Endothelial cell of umbilical vein (primary cell): ENCODE data around the gene PALB2. TPM values are rescaled to one million over a fixed set of nuclear protein-coding genes. Genes with fewer than 3 reads are reported as not detected.

Experiments used
- BruUV-seq: library from RNA; stranded (reverse); fragments of 400-500 nt; replicated peaks from 2 replicates; lab custom pipeline; 2021; lab: Mats Ljungman, UMichigan
- CTCF ChIA-PET: fragments of 300-600, 350-600 bp; sonication (Branson Sonifier 250); formaldehyde crosslinking; loops from one replicate; lab custom pipeline; 2021; ENCODE audit warnings: antibody characterized with exemption, inconsistent platforms; lab: Charles Lee
- POLR2A ChIA-PET: fragments of 300-600, 350-600 bp; sonication (Branson Sonifier 250); formaldehyde crosslinking; loops from one replicate; lab custom pipeline; 2021; ENCODE audit warnings: antibody characterized with exemption, inconsistent platforms; lab: Charles Lee
- DNase-seq: peaks from one replicate; pipeline ENCODE4 v3.0.0-alpha.2; 2011; ENCODE audit warnings: low read depth, low spot score
- FAIRE-seq: peaks from 2 replicates; lab custom pipeline; 2011; peaks lifted over from hg19 to GRCh38; lab: Jason Lieb, UNC
- H2AFZ ChIP-seq: 2 replicates; pipeline ENCODE4 v1.6.0; 2012; ENCODE audit warnings: low read depth, low read length, control low read depth, inconsistent platforms
- H3K27ac ChIP-seq: 2 replicates; pipeline ENCODE4 v1.5.1; 2011; ENCODE audit warnings: low read depth, mild to moderate bottlenecking, control low read depth, low read length, moderate library complexity; ENCODE audit not compliant: insufficient read depth
- H3K27me3 ChIP-seq, 2 experiments: 2 replicates each; pipeline versions ENCODE4 v1.6.0 to v1.6.1; 2011; ENCODE audit warnings: low read length in 2 of 2, mixed read lengths in 1 of 2; ENCODE audit not compliant: control insufficient read depth in 2 of 2, insufficient read depth in 2 of 2
- H3K36me3 ChIP-seq, 2 experiments: 2 replicates in 1 of 2; 3 replicates in 1 of 2; pipeline ENCODE4 v1.5.1; 2011; ENCODE audit warnings: low read length in 2 of 2, mild to moderate bottlenecking in 1 of 2, moderate library complexity in 1 of 2; ENCODE audit not compliant: control insufficient read depth in 2 of 2, insufficient read depth in 2 of 2; ENCODE audit errors: extremely low read depth in 1 of 2
- H3K4me1 ChIP-seq: 3 replicates; pipeline ENCODE4 v1.5.1; 2011; ENCODE audit warnings: mild to moderate bottlenecking, low read length; ENCODE audit not compliant: control insufficient read depth, insufficient read depth; ENCODE audit errors: extremely low read depth
- H3K4me2 ChIP-seq: 2 replicates; pipeline ENCODE4 v1.6.1; 2011; ENCODE audit warnings: low read length, control low read depth, mixed read lengths; ENCODE audit not compliant: insufficient read depth
- H3K4me3 ChIP-seq, 3 experiments: fragments of 200-600 bp in 1 of 3; sonication (generic), shearing (Covaris generic) in 1 of 3; replicated peaks in 1 of 3; 2 replicates each; pipeline ENCODE4 v1.5.1; 2011 to 2016; ENCODE audit warnings: control low read depth in 3 of 3, low read length in 3 of 3, mild to moderate bottlenecking in 2 of 3, inconsistent platforms in 1 of 3, low read depth in 1 of 3, moderate library complexity in 1 of 3; ENCODE audit not compliant: insufficient read depth in 1 of 3
- H3K79me2 ChIP-seq: 2 replicates; pipeline ENCODE4 v1.6.0; 2012; ENCODE audit warnings: low read length, inconsistent platforms; ENCODE audit not compliant: control insufficient read depth, insufficient read depth
- H3K9ac ChIP-seq: replicated peaks from 2 replicates; pipeline ENCODE3; 2011; ENCODE audit warnings: low read length, control low read depth; ENCODE audit not compliant: insufficient read depth; ENCODE audit errors: extremely low read depth
- H3K9me1 ChIP-seq: replicated peaks from 3 replicates; pipeline ENCODE4 v1.6.0; 2011; ENCODE audit warnings: mild to moderate bottlenecking, low read length; ENCODE audit not compliant: control insufficient read depth, insufficient read depth; ENCODE audit errors: extremely low read depth
- H3K9me3 ChIP-seq: replicated peaks from 2 replicates; pipeline ENCODE4 v1.5.1; 2012; ENCODE audit warnings: low read length, inconsistent platforms; ENCODE audit not compliant: control insufficient read depth, insufficient read depth
- H4K20me1 ChIP-seq: replicated peaks from 2 replicates; pipeline ENCODE3; 2011; ENCODE audit warnings: mild to moderate bottlenecking, low read length; ENCODE audit not compliant: control insufficient read depth, insufficient read depth; ENCODE audit errors: extremely low read depth
- EZH2 ChIP-seq: IDR thresholded peaks from 2 replicates; pipeline ENCODE4 v1.6.1; 2012; ENCODE audit warnings: borderline replicate concordance, low read depth, mild to moderate bottlenecking, moderate library complexity, low read length, inconsistent platforms; ENCODE audit not compliant: severe bottlenecking
- FOS ChIP-seq: IDR thresholded peaks from 2 replicates; pipeline ENCODE4 v1.6.1; 2011; ENCODE audit warnings: mild to moderate bottlenecking, low read length, moderate library complexity, borderline replicate concordance; ENCODE audit not compliant: insufficient read depth
- GATA2 ChIP-seq: IDR thresholded peaks from 2 replicates; pipeline ENCODE4 v1.7.0; 2011; ENCODE audit warnings: low read depth, mild to moderate bottlenecking, moderate library complexity, mixed read lengths, low read length; ENCODE audit not compliant: insufficient read length, insufficient read depth
- JUN ChIP-seq: IDR thresholded peaks from 2 replicates; pipeline ENCODE4 v1.6.1; 2011; ENCODE audit warnings: borderline replicate concordance, low read depth; ENCODE audit not compliant: insufficient read length, insufficient read depth
- MAX ChIP-seq: IDR thresholded peaks from 2 replicates; pipeline ENCODE4 v1.6.1; 2011; ENCODE audit not compliant: insufficient read depth, insufficient read length
- MYC ChIP-seq: IDR thresholded peaks from one replicate; pipeline ENCODE4 v1.6.1; 2011; ENCODE audit warnings: mild to moderate bottlenecking, low read depth, low read length
- POLR2A ChIP-seq: IDR thresholded peaks from 2 replicates; pipeline ENCODE4 v1.6.1; 2012; ENCODE audit warnings: low read depth, mild to moderate bottlenecking, control low read depth, low read length
- POLR2AphosphoS5 ChIP-seq: IDR thresholded peaks from 2 replicates; pipeline ENCODE4 v1.6.1; 2012; ENCODE audit warnings: low read depth, mild to moderate bottlenecking, control low read depth, low read length, moderate library complexity; ENCODE audit not compliant: insufficient read depth
- dilution Hi-C: fragments of 300-500 bp; cut with MboI; formaldehyde crosslinking; loops from one replicate; pipeline ENCODE4 v1.15.0; 2019; ENCODE audit warnings: low sequenced_read_pairs; ENCODE audit not compliant: extremely low pct_ligation_motif_present
- intact Hi-C: fragments of 100-400 bp; cut with micrococcal nuclease; formaldehyde crosslinking; loops from one replicate; pipeline ENCODE4 v1.10.0; 2022
- polyA plus RNA-seq, 4 experiments: library from polyadenylated mRNA; depleted of rRNA in 3 of 4; stranded (reverse) in 3 of 4; unstranded in 1 of 4; fragments of >200 nt; gene quantifications; 2 replicates each; pipeline versions ENCODE4 v1.2.1 to v1.2.3, GENCODE V29; 2011 to 2012; ENCODE audit warnings: missing spikeins in 1 of 4
- total RNA-seq: library from RNA; stranded (reverse); gene quantifications from 2 replicates; pipeline ENCODE4 v1.2.3, GENCODE V29; 2021
- TF ChIP-seq, protein P1 (sequence below), 2 donors: IDR thresholded peaks; 1 replicate in 1 of 2; 2 replicates in 1 of 2; pipeline ENCODE4 v1.5.1; 2011; ENCODE audit warnings: low read length in 2 of 2, mild to moderate bottlenecking in 2 of 2, moderate library complexity in 2 of 2, control low read depth in 1 of 2, inconsistent platforms in 1 of 2, low read depth in 1 of 2; ENCODE audit not compliant: insufficient read depth in 1 of 2; ENCODE audit errors: extremely low read depth in 1 of 2

PALB2 gene
- total and polyA plus RNA-seq, 2 donors (not counting 3 experiments of a cell fraction or from before 2014, with no cell fraction given), result 5.1 to 15.6 TPM

DNA sequence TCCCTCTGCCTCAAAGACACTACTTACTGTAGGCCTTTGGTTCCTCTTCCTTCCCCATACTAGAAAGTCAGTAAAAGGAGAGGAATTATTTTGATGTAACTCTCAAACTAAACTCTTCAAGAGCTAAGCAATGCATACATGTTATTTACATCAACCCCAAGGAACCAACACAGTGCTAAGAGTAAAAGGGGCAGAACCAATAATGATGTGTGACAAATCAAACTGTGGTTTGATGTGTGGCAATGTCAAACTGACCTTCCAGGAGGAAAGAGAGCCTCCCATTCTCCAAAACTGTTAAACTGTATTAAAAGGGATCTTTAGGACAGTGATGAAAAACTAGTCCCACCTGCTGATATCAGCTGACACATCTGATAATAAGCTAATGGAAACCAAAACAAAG is 60.7 kb downstream of the PALB2 start:
- Histone ChIP-seq H3K27me3 (no peaks in the 10 kb centered on the region), H3K4me1 (peaks cover 2% of the 10 kb centered on the region), H3K4me3 (no peak overlapping the region), H3K9ac (no peak overlapping the region), H4K20me1 (no peaks in the 10 kb centered on the region), H3K9me1 (no peaks in the 10 kb centered on the region), H3K9me3 (no peaks in the 10 kb centered on the region), H2AFZ (no peak overlapping the region), H3K27ac (no peak overlapping the region), H3K36me3 (peaks cover 10 to 19% of the 10 kb centered on the region in 2 experiments), H3K4me2 (no peak overlapping the region), H3K79me2 (peaks cover 2% of the 10 kb centered on the region)
- BruUV-seq, result no TSS peak
- intact Hi-C loops (no loop called here), dilution Hi-C loops (no loop called here)
- FAIRE-seq, result no peak
- CTCF ChIA-PET, result interaction anchor here (0.6 kb wide), 1 partner anchor 30 kb away, joined by 4 read pairs; no protein-coding TSS in a partner anchor
- TF ChIP-seq POLR2AphosphoS5 (no peak), GATA2 (no peak), POLR2A (no peak), EZH2 (no peak), MAX (no peak), FOS (no peak), JUN (no peak), MYC (no peak)
- TF ChIP-seq, protein P1, sequence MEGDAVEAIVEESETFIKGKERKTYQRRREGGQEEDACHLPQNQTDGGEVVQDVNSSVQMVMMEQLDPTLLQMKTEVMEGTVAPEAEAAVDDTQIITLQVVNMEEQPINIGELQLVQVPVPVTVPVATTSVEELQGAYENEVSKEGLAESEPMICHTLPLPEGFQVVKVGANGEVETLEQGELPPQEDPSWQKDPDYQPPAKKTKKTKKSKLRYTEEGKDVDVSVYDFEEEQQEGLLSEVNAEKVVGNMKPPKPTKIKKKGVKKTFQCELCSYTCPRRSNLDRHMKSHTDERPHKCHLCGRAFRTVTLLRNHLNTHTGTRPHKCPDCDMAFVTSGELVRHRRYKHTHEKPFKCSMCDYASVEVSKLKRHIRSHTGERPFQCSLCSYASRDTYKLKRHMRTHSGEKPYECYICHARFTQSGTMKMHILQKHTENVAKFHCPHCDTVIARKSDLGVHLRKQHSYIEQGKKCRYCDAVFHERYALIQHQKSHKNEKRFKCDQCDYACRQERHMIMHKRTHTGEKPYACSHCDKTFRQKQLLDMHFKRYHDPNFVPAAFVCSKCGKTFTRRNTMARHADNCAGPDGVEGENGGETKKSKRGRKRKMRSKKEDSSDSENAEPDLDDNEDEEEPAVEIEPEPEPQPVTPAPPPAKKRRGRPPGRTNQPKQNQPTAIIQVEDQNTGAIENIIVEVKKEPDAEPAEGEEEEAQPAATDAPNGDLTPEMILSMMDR (IDR thresholded peaks at IDR 0.05; ENCODE audit: extremely low read depth in 1 of 2, insufficient read depth in 1 of 2, low read depth in 1 of 2, low read length in 2 of 2), result no peak
- POLR2A ChIA-PET, result no interaction called here
- DNase-seq, result no peak
